HPDE6-E6E7 (cell line): ENCODE measurements around the gene LAPTM5.
"Not testable (repeated sequence)": the region's sequence is repeated elsewhere in the genome, so short reads cannot be mapped to it uniquely, and the experiment has no call there.

Experiments
- DNase-seq: peaks from one replicate; pipeline ENCODE4 v3.0.0; 2011; ENCODE audit warnings: missing footprints; ENCODE audit errors: extremely low spot score

LAPTM5 gene

GRCh38 chr1:30757352-30758120, at the start of gene LAPTM5:
Gene LAPTM5 (minus strand): TSS chr1:30757774. CDS start chr1:30757745, 29 bp downstream.
- no peak for DNase-seq

- no peak for DNase-seq
Observed at GRCh38 chr1:30806381-30807317, 49.1 kb upstream of the LAPTM5 start.

- no peak for DNase-seq
Observed at GRCh38 chr1:30805304-30806003, 47.9 kb upstream of the LAPTM5 start.

DNA sequence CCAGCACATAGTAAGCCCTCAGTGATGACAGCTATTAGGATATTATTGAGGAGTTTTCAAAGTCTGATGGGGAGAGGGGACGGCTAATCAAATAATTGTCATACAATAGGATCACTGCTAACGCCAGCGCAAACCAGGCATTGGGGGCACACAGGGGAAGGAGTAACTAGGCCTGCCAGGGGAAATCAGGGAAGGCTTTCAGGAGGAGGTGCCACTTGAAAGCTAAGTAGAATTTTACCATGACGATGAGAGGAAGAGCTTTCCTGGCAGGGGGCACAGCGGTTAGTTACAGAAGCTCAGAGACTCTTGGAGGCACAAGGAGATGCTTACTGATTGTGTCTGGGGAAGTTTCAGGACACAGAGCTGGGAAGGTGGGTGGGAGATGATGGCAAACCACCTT, 47.2 kb upstream of the LAPTM5 start:
- DNase-seq: no peak

DNA sequence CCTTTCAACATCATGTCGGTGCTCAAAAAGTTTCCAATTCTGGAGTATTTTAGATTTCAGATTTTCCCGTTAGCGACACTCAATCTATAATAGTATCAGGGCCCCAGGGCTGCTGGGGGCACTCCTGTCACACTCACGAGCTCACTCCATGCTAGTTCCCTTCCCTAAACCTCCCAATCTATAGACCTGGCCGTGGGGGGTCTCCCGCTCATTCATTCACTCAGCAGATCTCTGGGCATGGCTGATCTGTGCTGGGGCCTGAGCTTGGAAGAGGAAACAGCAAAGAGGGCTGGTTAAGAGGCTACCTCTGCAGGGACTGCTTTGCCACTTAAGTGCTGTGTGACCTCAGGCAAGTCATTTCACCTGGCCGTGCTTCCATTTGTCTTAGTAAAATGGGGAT, 46.8 kb upstream of the LAPTM5 start:
- DNase-seq: no peak

DNA sequence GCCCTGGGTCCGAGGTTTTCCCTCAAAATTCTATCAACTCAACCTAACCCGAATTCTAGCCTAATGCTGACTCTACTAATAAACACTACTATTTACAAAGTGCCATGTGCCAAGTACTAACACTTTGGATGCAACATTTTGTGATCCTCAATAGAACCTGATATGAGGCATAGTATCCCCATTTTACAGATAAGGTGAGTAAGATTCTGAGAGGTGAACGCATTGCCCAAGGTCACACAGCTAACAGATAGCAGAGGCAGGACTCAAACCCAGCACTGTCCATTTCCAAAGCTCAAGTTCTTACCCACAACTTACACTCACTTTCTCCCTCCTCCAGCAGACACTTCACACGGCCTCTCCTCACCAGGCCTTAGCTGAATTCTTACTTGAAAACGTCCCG, 46.0 kb upstream of the LAPTM5 start:
- DNase-seq: no peak

- DNase-seq: peak; percentile 46
Observed at GRCh38 chr1:30801771-30802198, 44.2 kb upstream of the LAPTM5 start.

DNA sequence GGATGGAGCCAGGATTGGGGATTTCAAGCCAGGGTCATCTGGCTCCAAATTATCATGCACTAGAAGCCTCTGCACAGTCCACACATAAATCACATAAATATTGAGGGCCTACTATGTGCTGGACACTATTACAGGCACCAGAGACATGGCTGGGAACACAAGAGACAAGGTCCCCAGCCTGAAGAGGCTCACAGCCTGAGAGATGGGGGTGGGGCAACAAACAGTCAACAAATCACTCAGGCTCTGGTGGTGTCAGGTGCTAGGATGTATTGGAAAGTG, 41.6 kb upstream of the LAPTM5 start:
- no peak for DNase-seq

DNA sequence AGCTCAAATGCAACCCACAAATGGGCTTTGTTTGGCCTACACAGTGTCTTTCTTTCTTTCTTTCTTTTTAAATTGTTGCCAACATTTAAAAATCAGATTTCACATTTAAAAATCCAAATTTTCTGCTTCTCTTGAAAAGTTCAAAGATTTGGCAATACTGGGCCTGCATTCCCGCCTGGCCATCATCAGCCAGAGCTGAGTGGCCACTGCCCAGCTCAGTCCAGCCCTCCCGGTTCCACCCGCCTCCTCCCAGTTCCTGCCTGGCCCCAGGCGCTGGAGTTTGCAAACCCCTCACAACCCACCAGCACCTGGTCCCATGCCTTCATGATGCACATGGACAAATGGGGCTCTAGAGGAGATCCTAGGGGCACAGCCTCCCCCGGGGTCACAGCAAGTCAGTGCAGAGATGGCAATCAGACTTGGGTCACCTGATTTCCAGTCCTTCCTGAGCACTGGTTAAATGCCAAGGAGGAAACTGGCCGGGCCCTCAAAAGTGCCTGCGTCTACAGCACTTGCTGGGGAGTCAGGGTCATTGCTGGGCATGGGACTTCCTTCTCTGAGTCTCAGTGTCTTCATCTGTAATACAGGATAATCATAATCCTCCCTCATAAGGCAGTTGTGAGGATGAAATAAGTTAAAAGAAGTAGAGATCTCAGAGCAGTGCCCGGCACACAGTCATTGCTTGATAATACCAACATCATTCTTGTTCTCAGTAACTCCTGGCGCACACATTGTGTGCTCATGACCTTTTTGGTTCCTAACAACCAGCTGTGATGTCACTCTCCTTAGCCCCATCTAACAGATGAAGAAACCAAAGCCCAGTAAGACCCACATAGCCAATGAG, 41.0 kb upstream of the LAPTM5 start:
- DNase-seq: no peak

DNA sequence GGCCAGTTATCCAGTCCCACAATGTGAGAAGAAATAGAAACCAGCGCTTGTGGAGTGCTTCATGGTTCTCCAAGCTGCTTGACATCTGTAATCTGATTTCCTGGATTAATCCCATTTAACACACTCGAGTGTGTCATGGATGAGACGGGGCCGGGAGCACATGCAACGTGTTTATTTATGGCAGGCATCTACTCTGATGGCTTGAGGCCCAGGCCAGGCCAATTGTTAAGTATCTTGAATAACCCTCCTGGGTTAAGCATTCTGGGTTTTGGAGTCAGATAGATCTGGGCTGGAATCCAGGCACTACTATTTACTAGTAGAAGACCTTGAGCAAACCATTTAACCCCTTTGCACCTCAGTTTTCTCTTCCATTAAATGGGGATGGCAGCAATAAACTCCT, 37.5 kb upstream of the LAPTM5 start:
- no peak for DNase-seq

DNA sequence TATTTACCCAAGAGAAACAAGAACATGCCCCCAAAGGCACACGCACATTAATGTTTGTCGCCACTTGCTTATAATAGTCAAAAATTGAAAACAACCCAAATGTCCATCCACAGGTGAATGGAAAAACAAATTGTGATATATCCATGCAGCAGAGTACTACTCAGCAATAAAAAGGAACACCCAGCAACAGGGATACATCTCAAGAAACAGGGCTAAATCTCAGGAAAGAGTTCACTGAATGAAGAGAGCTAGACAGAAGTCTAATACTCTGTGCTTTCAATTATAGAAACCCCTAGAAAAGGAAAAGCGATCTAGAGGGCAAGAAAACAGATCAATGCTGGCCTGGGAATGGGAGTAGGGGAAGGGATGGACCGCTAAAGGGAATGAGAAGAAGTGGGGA, 36.7 kb upstream of the LAPTM5 start:
- DNase-seq: no peak

- no peak for DNase-seq
Observed at GRCh38 chr1:30793209-30793608, 35.6 kb upstream of the LAPTM5 start.

DNA sequence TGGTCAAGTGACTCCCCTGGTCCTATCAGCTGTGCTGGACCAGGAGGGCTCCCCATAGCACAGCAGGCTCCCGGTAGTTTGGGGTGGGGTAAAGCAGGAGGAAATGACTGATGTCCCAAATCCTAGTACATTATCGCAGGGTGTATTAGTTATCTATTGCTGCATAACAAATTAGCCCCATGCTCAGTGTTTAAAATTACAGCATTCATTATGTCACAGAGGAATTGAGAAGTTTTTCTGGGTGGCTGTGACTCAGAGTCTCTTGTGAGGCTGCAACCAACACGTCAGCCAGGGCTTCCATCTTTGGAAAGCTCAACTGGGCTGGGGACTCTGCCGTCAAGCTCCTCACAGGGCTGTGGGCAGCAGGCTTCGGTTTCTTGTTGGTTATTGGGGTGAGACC, 34.3 kb upstream of the LAPTM5 start:
- no peak for DNase-seq

- no peak for DNase-seq
Observed at GRCh38 chr1:30790850-30791778, 33.5 kb upstream of the LAPTM5 start.

DNA sequence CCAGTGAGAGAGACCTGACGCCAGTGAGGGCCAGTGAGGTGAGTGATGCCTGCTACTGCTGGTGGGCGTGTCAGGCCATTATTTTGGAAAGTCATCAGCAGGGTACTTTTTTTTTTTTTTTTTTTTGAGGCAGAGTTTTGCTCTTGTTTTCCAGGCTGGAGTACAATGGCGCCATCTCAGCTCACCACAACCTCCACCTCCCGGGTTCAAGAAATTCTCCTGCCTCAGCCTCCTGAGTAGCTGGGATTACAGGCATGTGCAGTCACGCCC, 32.6 kb upstream of the LAPTM5 start:
- not testable (repeated sequence) for DNase-seq

DNA sequence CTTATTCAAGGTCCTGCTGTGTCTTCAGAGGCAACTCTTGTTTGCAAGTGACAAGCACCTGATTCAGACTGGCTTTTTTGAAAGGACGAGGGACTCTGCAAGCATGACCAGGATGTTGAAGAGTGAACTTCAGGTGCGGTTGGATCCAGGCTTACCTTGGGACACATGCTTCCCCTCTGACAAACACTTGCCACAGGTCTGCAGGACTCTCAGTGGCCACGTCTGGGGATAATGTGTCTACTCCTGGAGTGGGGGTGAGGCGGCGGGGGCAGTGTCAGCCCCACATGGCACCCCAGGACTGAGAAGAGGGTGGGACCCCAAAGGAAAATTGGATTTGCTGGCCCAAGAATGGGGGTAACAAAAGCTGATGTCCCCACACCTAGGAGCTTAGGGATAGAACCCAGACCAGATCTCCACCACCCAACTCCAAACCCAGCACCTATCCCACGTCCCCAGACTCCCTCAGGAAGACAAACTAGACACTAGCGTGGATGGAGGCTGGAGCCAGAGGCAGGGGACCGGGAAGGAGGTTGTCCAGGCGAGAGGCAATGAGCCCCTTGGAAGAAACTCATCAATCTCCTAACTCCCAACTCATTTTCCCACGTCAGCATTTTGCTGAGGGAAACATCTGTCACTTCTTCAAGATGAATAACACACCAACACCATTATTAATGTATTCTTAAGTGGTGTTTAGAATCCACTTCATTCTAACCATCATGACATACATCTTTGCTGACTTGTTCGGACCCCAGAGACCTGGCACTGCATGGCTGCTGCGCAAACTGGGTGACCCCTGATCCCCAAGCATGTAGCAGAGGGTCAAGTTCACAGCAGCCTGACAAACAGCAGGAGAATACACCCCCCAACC, 32.0 kb upstream of the LAPTM5 start:
- no peak for DNase-seq

DNA sequence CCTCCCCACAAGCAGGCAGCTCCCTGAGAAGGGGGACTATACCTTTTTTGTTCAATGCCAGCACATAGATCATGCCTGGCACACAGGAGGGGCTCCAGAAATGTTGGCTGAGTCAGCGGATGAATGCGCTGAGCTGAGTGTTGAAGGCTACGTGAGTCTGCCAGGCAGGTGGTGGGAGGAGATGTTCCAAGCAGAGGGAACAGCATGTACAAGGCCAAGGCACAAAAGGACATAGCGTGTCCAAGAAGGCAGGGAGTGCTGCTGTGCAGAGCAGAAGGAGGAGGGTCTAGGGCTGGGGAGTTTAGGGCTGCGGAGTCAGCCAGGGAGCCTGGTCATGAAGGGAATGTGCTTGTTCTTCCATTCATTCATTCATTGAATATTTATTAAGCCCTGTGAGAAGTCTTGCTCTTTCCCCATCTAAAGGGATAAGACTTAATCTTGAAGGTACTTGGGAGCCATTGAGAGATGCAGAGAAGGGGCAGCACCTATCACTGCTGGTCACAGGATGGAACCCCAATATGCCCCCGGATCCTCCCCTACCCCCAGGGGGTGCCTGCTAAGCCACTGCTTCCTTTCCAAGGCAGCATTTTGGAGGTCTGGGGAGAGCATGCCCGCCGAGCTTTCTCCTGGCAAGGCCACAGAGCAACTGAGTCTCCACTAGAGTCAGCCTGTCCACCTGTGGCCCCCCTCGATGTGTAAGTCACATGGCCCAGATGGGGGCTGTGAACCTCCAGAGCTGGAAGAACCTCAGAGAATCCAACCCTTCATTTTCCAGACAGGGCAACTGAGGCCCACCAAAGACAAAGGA, 31.2 kb upstream of the LAPTM5 start:
- DNase-seq: no peak

GRCh38 chr1:30787856-30788495, 30.4 kb upstream of the LAPTM5 start:
- DNase-seq: no peak
